Endodermal cell (in vitro differentiated cells): ENCODE results near the gene SNX9. TPM values are rescaled to one million over a fixed set of nuclear protein-coding genes. Genes with fewer than 3 reads are reported as not detected.

Experiments used
- DNase-seq: peaks from one replicate; pipeline ENCODE4 v3.0.0-alpha.2; 2017
- H3K27ac ChIP-seq: 2 replicates; pipeline ENCODE4 v1.5.1; 2013; ENCODE audit warnings: mild to moderate bottlenecking, low read depth, low read length, moderate library complexity
- H3K27me3 ChIP-seq: 2 replicates; pipeline ENCODE4 v1.6.1; 2013; ENCODE audit warnings: mild to moderate bottlenecking, low read length, moderate library complexity; ENCODE audit not compliant: insufficient read depth, control insufficient read depth, poor library complexity, severe bottlenecking
- H3K36me3 ChIP-seq: 2 replicates; pipeline ENCODE4 v1.7.0; 2013; ENCODE audit warnings: mild to moderate bottlenecking, low read length, moderate library complexity; ENCODE audit not compliant: control insufficient read depth, insufficient read depth
- H3K4me1 ChIP-seq: one replicate; pipeline ENCODE4 v1.7.0; 2013; ENCODE audit warnings: low read length; ENCODE audit not compliant: control insufficient read depth, insufficient read depth
- H3K4me3 ChIP-seq: 2 replicates; pipeline ENCODE4 v1.5.1; 2013; ENCODE audit warnings: mild to moderate bottlenecking, low read length, moderate library complexity
- H3K9ac ChIP-seq: 2 replicates; pipeline ENCODE4 v1.6.1; 2013; ENCODE audit warnings: mild to moderate bottlenecking, low read length, moderate library complexity; ENCODE audit not compliant: poor library complexity, severe bottlenecking; ENCODE audit errors: extremely low read depth
- H3K9me3 ChIP-seq: 2 replicates; pipeline ENCODE4 v1.6.1; 2013; ENCODE audit warnings: mild to moderate bottlenecking, low read length, moderate library complexity; ENCODE audit not compliant: control insufficient read depth
- H3K27ac Mint-ChIP-seq: 2 replicates; pipeline ENCODE4 v1.8.0; 2020; ENCODE audit warnings: mixed read lengths
- H3K27me3 Mint-ChIP-seq: 2 replicates; pipeline ENCODE4 v1.8.0; 2021; ENCODE audit warnings: mild to moderate bottlenecking, mixed read lengths; ENCODE audit not compliant: insufficient read depth
- H3K36me3 Mint-ChIP-seq: 2 replicates; pipeline ENCODE4 v1.8.0; 2020; ENCODE audit warnings: low read depth, mixed read lengths
- H3K4me1 Mint-ChIP-seq: 2 replicates; pipeline ENCODE4 v1.8.0; 2020; ENCODE audit warnings: mixed read lengths
- H3K4me3 Mint-ChIP-seq: 2 replicates; pipeline ENCODE4 v1.8.0; 2020; ENCODE audit warnings: mild to moderate bottlenecking, moderate library complexity, mixed read lengths
- H3K9me3 Mint-ChIP-seq: 2 replicates; pipeline ENCODE4 v1.8.0; 2020; ENCODE audit warnings: mild to moderate bottlenecking, mixed read lengths
- CTCF ChIP-seq: fragments of 200-600 bp; sonication (generic); conservative IDR thresholded peaks from 2 replicates; pipeline ENCODE4 v1.5.0; 2021; ENCODE audit warnings: antibody characterized with exemption, mild to moderate bottlenecking
- WGBS, 2 experiments: methylation state at CpG; one replicate each; pipeline versions ENCODE4 v1.1.5 to v1.1.7; 2013; ENCODE audit warnings: missing lambda C conversion rate in 2 of 2, mixed read lengths in 1 of 2; ENCODE audit not compliant: insufficient coverage in 1 of 2, insufficient read length in 1 of 2; 5-methylcytosine and 5-hydroxymethylcytosine counted together
- total RNA-seq, 2 donors: library from RNA; stranded (reverse); fragmentation: NEBNext Ultra II Directional in 1 of 2; extraction: Animal tissue kit (Norgen Biotek cat#: 25700) in 1 of 2; gene quantifications; 2 replicates in 1 of 2; 3 replicates in 1 of 2; pipeline ENCODE4 v1.2.1, GENCODE V29; 2021

The SNX9 gene
- total RNA-seq, 2 donors from 2014 or later, result 30.6 to 33.0 TPM

GRCh38 chr6:157961153-157961831 is 138.2 kb downstream of the SNX9 start:
- Mint-ChIP-seq H3K4me1 (peaks cover 6% of the 10 kb centered on the region), H3K27ac (no peak overlapping the region), H3K4me3 (no peak overlapping the region), H3K36me3 (peaks cover 6% of the 10 kb centered on the region), H3K9me3 (peaks cover 34% of the 10 kb centered on the region), H3K27me3 (no peaks in the 10 kb centered on the region)
- no peak for DNase-seq
- peaks cover 4% of the 10 kb centered on the region for H3K4me1 ChIP-seq
- no peak overlapping the region for H3K9ac ChIP-seq
- no peaks in the 10 kb centered on the region for H3K27me3 ChIP-seq
- no peak overlapping the region for H3K27ac ChIP-seq
- no peak overlapping the region for H3K4me3 ChIP-seq
- H3K9me3 ChIP-seq, result peaks cover 31% of the 10 kb centered on the region
- TF ChIP-seq CTCF, result no peak
- H3K36me3 ChIP-seq, result no peaks in the 10 kb centered on the region
- 90 to 97% methylated on average over 4 to 5 of the region's 5 CpGs for WGBS, 2 experiments

- no peak overlapping the region for H3K27ac Mint-ChIP-seq
- H3K9me3 Mint-ChIP-seq, result peaks cover 31% of the 10 kb centered on the region
- TF ChIP-seq CTCF, result no peak
- H3K27ac ChIP-seq, result no peak overlapping the region
- 90 to 96% methylated on average over 9 to 13 of the region's 13 CpGs for WGBS, 2 experiments
- H3K27me3 Mint-ChIP-seq, result no peaks in the 10 kb centered on the region
- no peak overlapping the region for H3K9ac ChIP-seq
- no peak overlapping the region for H3K4me3 Mint-ChIP-seq
- no peak overlapping the region for H3K4me3 ChIP-seq
- peaks cover 6% of the 10 kb centered on the region for H3K4me1 Mint-ChIP-seq
- H3K36me3 Mint-ChIP-seq, result peaks cover 6% of the 10 kb centered on the region
- H3K36me3 ChIP-seq, result no peaks in the 10 kb centered on the region
- peaks cover 4% of the 10 kb centered on the region for H3K4me1 ChIP-seq
- no peak for DNase-seq
- peaks cover 31% of the 10 kb centered on the region for H3K9me3 ChIP-seq
- no peaks in the 10 kb centered on the region for H3K27me3 ChIP-seq
Measured at GRCh38 chr6:157961832-157962575, 139.0 kb downstream of the SNX9 start.

GRCh38 chr6:157962601-157963302 is 139.7 kb downstream of the SNX9 start:
- no peaks in the 10 kb centered on the region for H3K36me3 ChIP-seq
- 96 to 99% methylated on average over 7 to 12 of the region's 12 CpGs for WGBS, 2 experiments
- no peak overlapping the region for H3K9ac ChIP-seq
- Mint-ChIP-seq H3K9me3 (peaks cover 29% of the 10 kb centered on the region), H3K27me3 (no peaks in the 10 kb centered on the region), H3K4me3 (no peak overlapping the region), H3K36me3 (peaks cover 6% of the 10 kb centered on the region), H3K27ac (no peak overlapping the region), H3K4me1 (peaks cover 6% of the 10 kb centered on the region)
- H3K9me3 ChIP-seq, result peaks cover 29% of the 10 kb centered on the region
- no peak overlapping the region for H3K27ac ChIP-seq
- peak; percentile 31 for DNase-seq
- H3K27me3 ChIP-seq, result no peaks in the 10 kb centered on the region
- no peak for TF ChIP-seq CTCF
- H3K4me3 ChIP-seq, result no peak overlapping the region
- H3K4me1 ChIP-seq, result peaks cover 4% of the 10 kb centered on the region
